Lung (tissue), 12 donors: ENCODE data around the gene SLC49A4. TPM values are rescaled to one million over a fixed set of nuclear protein-coding genes. Genes with fewer than 3 reads are reported as not detected.
A peak's percentile ranks its signal among the peaks of the same experiment; 100 is the strongest.

Source experiments
- ATAC-seq: fragments of 200-7000 bp; cut with Tn5 transposase; one replicate; pipeline ENCODE4 v1.9.1; 2020; ENCODE audit warnings: moderate number of reproducible peaks; ENCODE audit not compliant: insufficient read depth, low FRiP score
- DNase-seq, 3 donors: peaks; one replicate each; pipeline ENCODE4 v3.0.0-alpha.2; 2013 to 2017
- H3K27ac ChIP-seq, 2 donors: one replicate each; pipeline ENCODE4 v1.5.1; 2013; ENCODE audit warnings: mild to moderate bottlenecking in 2 of 2, moderate library complexity in 2 of 2, control low read depth in 1 of 2, inconsistent platforms in 1 of 2, low read depth in 1 of 2, low read length in 1 of 2
- H3K27me3 ChIP-seq, 3 donors: one replicate each; pipeline ENCODE4 v1.5.1; 2013; ENCODE audit warnings: low read length in 2 of 3; ENCODE audit not compliant: control insufficient read depth in 3 of 3, insufficient read depth in 3 of 3
- H3K36me3 ChIP-seq, 4 donors: one replicate each; pipeline ENCODE4 v1.5.1; 2013; ENCODE audit warnings: low read length in 4 of 4, mild to moderate bottlenecking in 1 of 4, moderate library complexity in 1 of 4; ENCODE audit not compliant: control insufficient read depth in 4 of 4, insufficient read depth in 4 of 4
- H3K4me1 ChIP-seq, 5 donors: one replicate each; pipeline ENCODE4 v1.5.1; 2013; ENCODE audit warnings: low read length in 5 of 5, mild to moderate bottlenecking in 2 of 5, moderate library complexity in 1 of 5; ENCODE audit not compliant: control insufficient read depth in 5 of 5, insufficient read depth in 5 of 5
- H3K4me3 ChIP-seq: one replicate; pipeline ENCODE4 v1.5.1; 2013; ENCODE audit warnings: mild to moderate bottlenecking, control low read depth, moderate library complexity
- H3K9ac ChIP-seq, 2 donors: one replicate each; pipeline ENCODE4 v1.5.1; 2013; ENCODE audit warnings: low read length in 2 of 2, control low read depth in 1 of 2; ENCODE audit not compliant: insufficient read depth in 1 of 2
- H3K9me3 ChIP-seq, 4 donors: one replicate each; pipeline ENCODE4 v1.5.1; 2013; ENCODE audit warnings: low read length in 3 of 4, mild to moderate bottlenecking in 1 of 4, moderate library complexity in 1 of 4; ENCODE audit not compliant: control insufficient read depth in 4 of 4, insufficient read depth in 3 of 4
- WGBS, 2 donors: extraction: QIAGEN DNeasy Blood & Tissue Kit; methylation state at CpG; one replicate each; pipeline ENCODE4 v1.1.7; 2013; 5-methylcytosine and 5-hydroxymethylcytosine counted together
- polyA plus RNA-seq, 2 donors: library from polyadenylated mRNA; stranded (reverse); fragments of 200-250 nt; gene quantifications; one replicate each; pipeline ENCODE4 v1.2.1, GENCODE V29; 2013
- total RNA-seq, 2 donors: library from RNA; depleted of rRNA in 1 of 2; stranded (reverse); fragments of >200 nt in 1 of 2; gene quantifications; one replicate each; pipeline ENCODE4 v1.2.1, GENCODE V29; 2014 to 2021
- TF ChIP-seq, protein P1 (sequence below): IDR thresholded peaks from 2 replicates; pipeline ENCODE4 v1.5.1; 2012; ENCODE audit warnings: mild to moderate bottlenecking; ENCODE audit errors: control extremely low read depth, extremely low read depth
- donor health status: control.
- donor health status: control.
- donor health status: Bipolar disorder and iron deficiency.
- donor health status: healthy.
- donor health status: DM: yes; HTN: yes; CAD: no.

SLC49A4 gene
- total and polyA plus RNA-seq, 4 donors: 3.9 to 24.4 (median 9.9) TPM

- Histone ChIP-seq H3K36me3 (peaks cover 0 to 4% (median 2%) of the 10 kb centered on the region in 4 donors), H3K4me3 (no peak overlapping the region), H3K27me3 (no peaks in the 10 kb centered on the region), H3K27ac (no peak overlapping the region), H3K4me1 (peaks cover 0 to 2% (median 0%) of the 10 kb centered on the region in 5 donors), H3K9ac (no peak overlapping the region), H3K9me3 (no peaks in the 10 kb centered on the region)
- WGBS, 2 donors: 95 to 100% methylated on average over 2 of the region's 2 CpGs
- DNase-seq (no peak), ATAC-seq (no peak)
- TF ChIP-seq, protein P1, sequence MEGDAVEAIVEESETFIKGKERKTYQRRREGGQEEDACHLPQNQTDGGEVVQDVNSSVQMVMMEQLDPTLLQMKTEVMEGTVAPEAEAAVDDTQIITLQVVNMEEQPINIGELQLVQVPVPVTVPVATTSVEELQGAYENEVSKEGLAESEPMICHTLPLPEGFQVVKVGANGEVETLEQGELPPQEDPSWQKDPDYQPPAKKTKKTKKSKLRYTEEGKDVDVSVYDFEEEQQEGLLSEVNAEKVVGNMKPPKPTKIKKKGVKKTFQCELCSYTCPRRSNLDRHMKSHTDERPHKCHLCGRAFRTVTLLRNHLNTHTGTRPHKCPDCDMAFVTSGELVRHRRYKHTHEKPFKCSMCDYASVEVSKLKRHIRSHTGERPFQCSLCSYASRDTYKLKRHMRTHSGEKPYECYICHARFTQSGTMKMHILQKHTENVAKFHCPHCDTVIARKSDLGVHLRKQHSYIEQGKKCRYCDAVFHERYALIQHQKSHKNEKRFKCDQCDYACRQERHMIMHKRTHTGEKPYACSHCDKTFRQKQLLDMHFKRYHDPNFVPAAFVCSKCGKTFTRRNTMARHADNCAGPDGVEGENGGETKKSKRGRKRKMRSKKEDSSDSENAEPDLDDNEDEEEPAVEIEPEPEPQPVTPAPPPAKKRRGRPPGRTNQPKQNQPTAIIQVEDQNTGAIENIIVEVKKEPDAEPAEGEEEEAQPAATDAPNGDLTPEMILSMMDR: no peak
Observed at GRCh38 chr3:122816587-122816986, 21.7 kb downstream of the SLC49A4 start.

GRCh38 chr3:122824465-122825381 lies 29.9 kb downstream of the SLC49A4 start:
- no peak for ATAC-seq
- Histone ChIP-seq H3K27me3 (no peaks in the 10 kb centered on the region), H3K4me1 (peaks cover 0 to 1% (median 0%) of the 10 kb centered on the region in 5 donors), H3K27ac (no peak overlapping the region), H3K4me3 (no peak overlapping the region), H3K9ac (no peak overlapping the region), H3K9me3 (no peaks in the 10 kb centered on the region), H3K36me3 (peaks cover 2 to 22% (median 13%) of the 10 kb centered on the region in 4 donors)
- TF ChIP-seq, protein P1: no peak
- 90 to 94% methylated on average over 7 of the region's 7 CpGs for WGBS, 2 donors
- DNase-seq: peak in 2 of 3 donors; percentile 56 to 66

GRCh38 chr3:122825460-122825859 lies 30.6 kb downstream of the SLC49A4 start:
- Histone ChIP-seq H3K27me3 (no peaks in the 10 kb centered on the region), H3K4me1 (peaks cover 0 to 1% (median 0%) of the 10 kb centered on the region in 5 donors), H3K9me3 (no peaks in the 10 kb centered on the region), H3K27ac (no peak overlapping the region), H3K9ac (no peak overlapping the region), H3K4me3 (no peak overlapping the region), H3K36me3 (peaks cover 2 to 22% (median 13%) of the 10 kb centered on the region in 4 donors)
- 69 to 72% methylated on average over 4 of the region's 4 CpGs for WGBS, 2 donors
- DNase-seq (peak in 2 of 3 donors; percentile 20 to 22), ATAC-seq (peak; percentile 19)
- TF ChIP-seq, protein P1: no peak
